Rectal smooth muscle tissue (tissue), 1 donor: ENCODE data around the gene SIRPA.
"Not testable (repeated sequence)": the region's sequence is repeated elsewhere in the genome, so short reads cannot be mapped to it uniquely, and the experiment has no call there.

Source experiments
- H3K27ac ChIP-seq: one replicate; pipeline ENCODE4 v1.7.0; 2013; ENCODE audit warnings: low read depth, low read length, inconsistent platforms
- H3K27me3 ChIP-seq: one replicate; pipeline ENCODE4 v1.7.0; 2013; ENCODE audit warnings: low read length; ENCODE audit not compliant: control insufficient read depth, insufficient read depth
- H3K36me3 ChIP-seq: one replicate; pipeline ENCODE4 v1.7.0; 2013; ENCODE audit warnings: low read length; ENCODE audit not compliant: control insufficient read depth, insufficient read depth
- H3K4me1 ChIP-seq: one replicate; pipeline ENCODE4 v1.7.0; 2013; ENCODE audit warnings: low read length; ENCODE audit not compliant: control insufficient read depth, insufficient read depth
- H3K4me3 ChIP-seq: one replicate; pipeline ENCODE4 v1.7.0; 2013; ENCODE audit warnings: low read length
- H3K9ac ChIP-seq: one replicate; pipeline ENCODE4 v1.7.0; 2013; ENCODE audit warnings: low read length

Gene SIRPA

GRCh38 chr20:1905693-1906092 lies 10.5 kb downstream of the SIRPA start:
- Histone ChIP-seq H3K36me3 (peaks cover 5% of the 10 kb centered on the region), H3K9ac (no peak overlapping the region), H3K4me1 (no peaks in the 10 kb centered on the region), H3K27me3 (no peaks in the 10 kb centered on the region), H3K4me3 (no peak overlapping the region), H3K27ac (no peak overlapping the region)

- Histone ChIP-seq H3K27ac (no peak overlapping the region), H3K27me3 (no peaks in the 10 kb centered on the region), H3K4me1 (no peaks in the 10 kb centered on the region), H3K36me3 (peaks cover 5% of the 10 kb centered on the region), H3K9ac (no peak overlapping the region), H3K4me3 (no peak overlapping the region)
Observed at GRCh38 chr20:1906361-1907051, 11.3 kb downstream of the SIRPA start.

GRCh38 chr20:1907586-1907985 lies 12.4 kb downstream of the SIRPA start:
- H3K4me3 ChIP-seq = no peak overlapping the region
- H3K27ac ChIP-seq = no peak overlapping the region
- H3K4me1 ChIP-seq = no peaks in the 10 kb centered on the region
- no peak overlapping the region for H3K9ac ChIP-seq
- H3K27me3 ChIP-seq = no peaks in the 10 kb centered on the region
- peaks cover 5% of the 10 kb centered on the region for H3K36me3 ChIP-seq

GRCh38 chr20:1908191-1908590 lies 13.0 kb downstream of the SIRPA start:
- Histone ChIP-seq H3K36me3 (peaks cover 5% of the 10 kb centered on the region), H3K9ac (no peak overlapping the region), H3K27ac (no peak overlapping the region), H3K4me3 (no peak overlapping the region), H3K27me3 (no peaks in the 10 kb centered on the region), H3K4me1 (no peaks in the 10 kb centered on the region)

- H3K4me3 ChIP-seq = no peak overlapping the region
- H3K27me3 ChIP-seq = no peaks in the 10 kb centered on the region
- H3K36me3 ChIP-seq = peaks cover 5% of the 10 kb centered on the region
- H3K27ac ChIP-seq = no peak overlapping the region
- H3K9ac ChIP-seq = no peak overlapping the region
- H3K4me1 ChIP-seq = no peaks in the 10 kb centered on the region
Observed at GRCh38 chr20:1909097-1909496, 13.9 kb downstream of the SIRPA start.

GRCh38 chr20:1911536-1911935 lies 16.3 kb downstream of the SIRPA start:
- H3K27ac ChIP-seq = no peak overlapping the region
- H3K4me1 ChIP-seq = no peaks in the 10 kb centered on the region

GRCh38 chr20:1912053-1912452 lies 16.8 kb downstream of the SIRPA start:
- no peak overlapping the region for H3K4me3 ChIP-seq
- no peaks in the 10 kb centered on the region for H3K27me3 ChIP-seq
- no peak overlapping the region for H3K27ac ChIP-seq
- H3K9ac ChIP-seq = no peak overlapping the region
- H3K4me1 ChIP-seq = no peaks in the 10 kb centered on the region
- H3K36me3 ChIP-seq = no peaks in the 10 kb centered on the region

More at GRCh38 chr20:1911536-1911935, 16.3 kb downstream of the SIRPA start:
- Histone ChIP-seq H3K36me3 (no peaks in the 10 kb centered on the region), H3K27me3 (no peaks in the 10 kb centered on the region), H3K9ac (no peak overlapping the region), H3K4me3 (no peak overlapping the region)

- Histone ChIP-seq H3K27me3 (no peaks in the 10 kb centered on the region), H3K9ac (no peak overlapping the region), H3K4me1 (no peaks in the 10 kb centered on the region), H3K36me3 (no peaks in the 10 kb centered on the region), H3K4me3 (no peak overlapping the region), H3K27ac (no peak overlapping the region)
Observed at GRCh38 chr20:1912646-1913045, 17.4 kb downstream of the SIRPA start.

GRCh38 chr20:1915233-1915632 lies 20.0 kb downstream of the SIRPA start:
- H3K27ac ChIP-seq, H3K36me3 ChIP-seq, H3K4me3 ChIP-seq, H3K27me3 ChIP-seq, H3K9ac ChIP-seq, H3K4me1 ChIP-seq: not testable (repeated sequence)

- Histone ChIP-seq H3K27ac (no peak overlapping the region), H3K27me3 (no peaks in the 10 kb centered on the region), H3K36me3 (no peaks in the 10 kb centered on the region), H3K4me1 (no peaks in the 10 kb centered on the region), H3K9ac (no peak overlapping the region), H3K4me3 (no peak overlapping the region)
Observed at GRCh38 chr20:1915725-1916124, 20.5 kb downstream of the SIRPA start.

GRCh38 chr20:1917786-1918185 lies 22.6 kb downstream of the SIRPA start:
- Histone ChIP-seq H3K4me3 (no peak overlapping the region), H3K4me1 (no peaks in the 10 kb centered on the region), H3K9ac (no peak overlapping the region), H3K27me3 (no peaks in the 10 kb centered on the region), H3K36me3 (no peaks in the 10 kb centered on the region), H3K27ac (no peak overlapping the region)

- Histone ChIP-seq H3K27me3 (no peaks in the 10 kb centered on the region), H3K4me1 (no peaks in the 10 kb centered on the region), H3K9ac (no peak overlapping the region), H3K27ac (no peak overlapping the region), H3K4me3 (no peak overlapping the region), H3K36me3 (no peaks in the 10 kb centered on the region)
Observed at GRCh38 chr20:1918491-1919165, 23.4 kb downstream of the SIRPA start.

- Histone ChIP-seq H3K4me1 (no peaks in the 10 kb centered on the region), H3K36me3 (no peaks in the 10 kb centered on the region), H3K27ac (no peak overlapping the region), H3K27me3 (no peaks in the 10 kb centered on the region), H3K9ac (no peak overlapping the region), H3K4me3 (no peak overlapping the region)
Observed at GRCh38 chr20:1920252-1920651, 25.0 kb downstream of the SIRPA start.
